ENCODE results near the gene TFAP2E.

GRCh38 chr1:35568975-35569395, 4.1 kb upstream of the TFAP2E start:
- no peak for TF ChIP-seq POLR2A (IDR thresholded peaks at IDR 0.05)
- peak; percentile 76 to 93 (median 90) for TF ChIP-seq CTCF (IDR thresholded peaks at IDR 0.05)

Data from right lobe of liver (tissue), 4 donors.